AG10803 (cell line): ENCODE results near the gene NHSL2.
"Not testable (repeated sequence)": the region's sequence is repeated elsewhere in the genome, so short reads cannot be mapped to it uniquely, and the experiment has no call there.

ENCODE experiments used
- DNase-seq: peaks from one replicate; pipeline ENCODE4 v3.0.0; 2010; ENCODE audit warnings: low read depth
- H3K4me3 ChIP-seq: 2 replicates; pipeline ENCODE4 v1.5.1; 2011; ENCODE audit warnings: mild to moderate bottlenecking, low read length, control low read depth
- TF ChIP-seq, protein P1 (sequence below): conservative IDR thresholded peaks from 2 replicates; pipeline ENCODE4 v1.5.1; 2011; ENCODE audit warnings: mild to moderate bottlenecking, low read length, control low read depth, inconsistent platforms

Gene NHSL2

DNA sequence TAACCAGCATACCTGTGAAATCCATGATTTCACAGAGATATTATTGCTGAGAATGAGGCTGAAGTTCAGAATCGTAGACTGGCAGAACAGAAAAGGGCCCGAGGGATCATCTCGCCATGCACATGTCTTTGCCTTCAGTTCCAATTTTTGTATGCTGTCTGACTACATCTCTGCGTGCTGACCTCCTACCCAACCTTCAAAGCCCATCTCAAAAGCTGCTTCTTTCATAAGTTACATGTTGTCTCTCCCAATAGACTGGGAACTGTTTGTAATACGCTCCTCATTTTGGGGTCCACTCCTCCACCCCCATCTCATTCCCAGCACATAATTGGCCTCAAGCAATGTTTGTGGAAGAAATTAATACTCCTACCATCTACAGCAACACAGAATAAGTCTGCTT is 142.9 kb downstream of the NHSL2 start:
- no peak for DNase-seq
- H3K4me3 ChIP-seq, result no peak overlapping the region
- TF ChIP-seq, protein P1, sequence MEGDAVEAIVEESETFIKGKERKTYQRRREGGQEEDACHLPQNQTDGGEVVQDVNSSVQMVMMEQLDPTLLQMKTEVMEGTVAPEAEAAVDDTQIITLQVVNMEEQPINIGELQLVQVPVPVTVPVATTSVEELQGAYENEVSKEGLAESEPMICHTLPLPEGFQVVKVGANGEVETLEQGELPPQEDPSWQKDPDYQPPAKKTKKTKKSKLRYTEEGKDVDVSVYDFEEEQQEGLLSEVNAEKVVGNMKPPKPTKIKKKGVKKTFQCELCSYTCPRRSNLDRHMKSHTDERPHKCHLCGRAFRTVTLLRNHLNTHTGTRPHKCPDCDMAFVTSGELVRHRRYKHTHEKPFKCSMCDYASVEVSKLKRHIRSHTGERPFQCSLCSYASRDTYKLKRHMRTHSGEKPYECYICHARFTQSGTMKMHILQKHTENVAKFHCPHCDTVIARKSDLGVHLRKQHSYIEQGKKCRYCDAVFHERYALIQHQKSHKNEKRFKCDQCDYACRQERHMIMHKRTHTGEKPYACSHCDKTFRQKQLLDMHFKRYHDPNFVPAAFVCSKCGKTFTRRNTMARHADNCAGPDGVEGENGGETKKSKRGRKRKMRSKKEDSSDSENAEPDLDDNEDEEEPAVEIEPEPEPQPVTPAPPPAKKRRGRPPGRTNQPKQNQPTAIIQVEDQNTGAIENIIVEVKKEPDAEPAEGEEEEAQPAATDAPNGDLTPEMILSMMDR, result no peak

DNA sequence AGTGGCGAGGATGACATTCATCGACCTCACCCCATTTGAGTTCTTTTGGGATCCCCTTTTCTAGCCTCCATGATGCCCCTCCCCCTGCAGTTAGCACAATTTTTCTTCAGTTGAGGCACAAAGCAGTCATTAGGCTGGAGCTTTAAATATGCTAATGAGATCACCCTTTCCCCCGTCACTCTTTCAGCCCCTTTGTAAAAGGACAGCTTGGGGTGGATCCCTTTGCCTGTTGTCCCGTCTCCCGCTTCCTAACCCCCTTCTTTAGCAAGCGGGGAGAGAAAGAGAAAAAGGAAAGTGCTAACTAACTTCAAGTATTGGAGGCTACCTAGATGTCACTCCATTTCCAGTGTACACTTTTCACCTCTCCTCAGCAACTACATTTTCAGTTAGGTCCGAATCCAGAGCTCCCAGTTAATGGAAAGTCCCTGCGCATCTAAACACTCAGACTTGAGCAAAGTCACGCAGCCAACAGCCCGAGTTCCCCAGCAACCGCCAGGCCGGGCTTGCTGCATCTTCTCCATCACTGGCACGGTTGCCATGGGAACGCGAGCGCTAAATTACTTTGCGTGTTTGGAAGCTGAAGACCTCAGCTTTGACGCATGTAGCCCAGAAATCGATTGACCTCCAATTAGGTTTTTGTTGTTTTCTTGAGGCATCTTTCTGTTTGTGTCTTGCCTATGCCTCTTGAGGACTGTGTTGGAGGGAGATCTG is 144.3 kb downstream of the NHSL2 start:
- DNase-seq, result no peak
- TF ChIP-seq, protein P1, result no peak
- no peak overlapping the region for H3K4me3 ChIP-seq

DNA sequence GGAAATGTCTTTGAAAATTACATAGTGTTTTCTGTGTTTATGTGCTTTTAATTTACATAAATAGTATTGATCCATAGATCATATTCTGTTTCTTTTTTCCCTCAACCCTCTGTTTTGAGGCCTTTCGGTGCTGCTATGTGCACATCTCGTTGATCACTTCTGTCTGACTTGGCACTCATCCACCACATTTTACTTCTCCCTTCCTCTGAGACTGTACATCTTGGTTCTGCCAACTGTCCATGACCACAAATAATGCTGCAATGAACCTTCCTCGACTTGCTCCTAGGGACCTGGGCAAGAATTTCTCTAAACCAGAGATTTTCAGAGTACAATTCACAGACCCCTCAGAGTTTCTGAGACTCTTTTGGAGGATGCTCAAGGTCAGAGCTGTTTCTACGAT is 146.7 kb downstream of the NHSL2 start:
- peak; percentile 20 for DNase-seq
- TF ChIP-seq, protein P1, result no peak
- no peak overlapping the region for H3K4me3 ChIP-seq

DNA sequence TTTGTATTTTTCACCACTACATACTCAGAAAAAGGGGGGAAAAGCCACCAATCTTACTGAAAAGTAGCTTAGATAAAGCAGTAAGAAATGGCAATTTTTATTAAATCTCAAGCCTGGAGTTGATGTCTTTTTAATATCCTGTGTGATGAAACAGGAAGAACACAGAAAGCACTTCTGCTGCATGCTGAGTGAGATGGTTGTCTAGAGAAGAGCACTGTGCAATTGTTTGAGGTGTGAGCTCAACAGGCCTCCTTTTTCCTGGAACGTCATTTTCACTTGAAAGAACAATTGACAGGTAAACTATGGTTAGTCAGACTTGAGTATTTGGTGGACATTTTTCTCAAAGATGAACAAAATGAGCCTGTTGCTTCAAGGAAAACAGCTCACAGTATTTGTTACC is 147.2 kb downstream of the NHSL2 start:
- no peak for DNase-seq

DNA sequence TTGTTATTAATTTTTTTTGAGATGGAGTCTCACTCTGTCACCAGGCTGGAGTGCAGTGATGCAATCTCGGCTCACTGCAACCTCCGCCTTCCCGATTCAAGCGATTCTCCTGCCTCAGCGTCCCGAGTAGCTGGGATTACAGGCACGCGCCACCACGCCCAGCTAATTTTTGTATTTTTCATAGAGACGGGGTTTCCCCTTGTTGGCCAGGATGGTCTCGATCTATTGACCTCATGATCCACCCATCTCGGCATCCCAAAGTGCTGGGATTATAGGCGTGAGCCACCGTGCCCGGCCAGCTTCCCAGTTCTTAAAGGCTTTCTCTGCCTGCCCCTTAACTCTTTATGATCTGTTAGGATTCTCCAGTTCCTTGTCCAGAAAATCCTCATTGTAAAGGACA is 147.7 kb downstream of the NHSL2 start:
- H3K4me3 ChIP-seq, DNase-seq: not testable (repeated sequence)

More for the DNA sequence above, 147.2 kb downstream of the NHSL2 start:
- TF ChIP-seq, protein P1, result no peak
- H3K4me3 ChIP-seq, result no peak overlapping the region

DNA sequence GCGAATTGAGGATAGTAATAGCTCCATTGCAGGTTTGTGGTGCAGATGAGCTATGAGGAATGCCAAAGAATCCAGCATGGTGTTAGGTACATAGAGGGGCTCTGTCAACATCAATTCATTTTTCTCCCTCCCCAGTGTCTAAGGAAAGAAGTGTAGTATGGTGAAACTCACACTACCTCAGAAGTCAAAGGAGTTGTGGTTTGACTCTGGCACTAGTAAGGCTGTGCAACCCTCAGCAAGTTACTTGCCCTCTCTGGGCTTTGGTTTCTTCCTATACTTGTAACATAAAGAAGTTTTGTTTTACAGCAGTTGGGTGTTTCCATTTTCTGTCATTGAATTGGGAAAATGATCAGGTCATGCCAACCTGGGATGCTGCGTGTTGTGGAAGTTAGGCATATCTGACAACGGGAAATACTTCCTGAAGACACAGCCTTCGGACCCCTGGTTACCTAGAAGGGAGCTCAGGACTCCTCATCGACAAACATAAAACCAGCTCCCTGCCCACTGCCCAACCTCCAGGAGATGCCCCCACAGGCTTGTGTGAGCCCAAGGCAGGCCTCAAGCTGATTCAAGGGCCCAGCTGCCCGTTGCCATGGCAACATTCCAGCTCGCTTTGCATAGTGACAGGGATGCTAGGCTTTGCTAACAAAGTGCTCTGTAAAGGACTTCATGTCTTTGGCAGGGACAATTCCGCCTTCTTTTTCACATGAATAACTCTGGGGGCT is 149.7 kb downstream of the NHSL2 start:
- TF ChIP-seq, protein P1, result no peak
- peak; percentile 1 for DNase-seq
- no peak overlapping the region for H3K4me3 ChIP-seq

DNA sequence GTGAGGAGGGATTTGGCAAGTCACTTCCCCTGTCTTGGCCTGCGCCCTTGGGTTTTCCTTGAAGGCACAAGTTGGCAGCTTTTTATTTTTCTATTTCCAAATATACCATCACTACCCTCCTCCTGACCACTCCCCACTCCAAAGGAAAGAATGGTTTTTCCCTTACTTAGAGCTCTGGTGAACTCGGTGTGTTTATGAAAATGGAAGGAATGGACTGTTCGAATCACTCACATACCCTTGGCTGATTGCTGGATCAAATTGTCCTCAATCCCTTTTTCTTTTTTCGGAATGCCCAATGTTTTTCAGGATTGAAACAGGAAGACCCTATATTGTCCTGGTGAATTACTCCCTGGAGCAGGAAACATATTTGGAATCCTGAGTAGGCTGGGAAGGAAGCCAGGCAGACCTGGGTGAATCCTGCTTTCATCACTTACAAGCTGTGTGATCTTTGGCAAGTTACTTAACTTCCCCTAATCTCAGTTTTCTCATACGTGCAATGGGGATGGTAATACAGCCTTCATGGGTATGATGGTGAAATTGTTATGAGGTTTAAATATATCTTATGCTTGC is 150.4 kb downstream of the NHSL2 start:
- TF ChIP-seq, protein P1, result no peak
- DNase-seq, result peak; percentile 6
- H3K4me3 ChIP-seq, result no peak overlapping the region
